Ureter (tissue), 1 donor: ENCODE measurements around the gene SUSD1. TPM values are rescaled to one million over a fixed set of nuclear protein-coding genes. Genes with fewer than 3 reads are reported as not detected.
"Not testable (repeated sequence)": the region's sequence is repeated elsewhere in the genome, so short reads cannot be mapped to it uniquely, and the experiment has no call there.

Source experiments
- DNase-seq: peaks from one replicate; pipeline ENCODE4 v3.0.0-alpha.2; 2020; ENCODE audit warnings: low spot score
- total RNA-seq: library from RNA; stranded (reverse); gene quantifications from one replicate; pipeline ENCODE4 v1.2.4, GENCODE V29; 2023
- donor health status: DM: yes; HTN: yes; CAD: no.

SUSD1 gene
- total RNA-seq, result 45.8 TPM

DNA sequence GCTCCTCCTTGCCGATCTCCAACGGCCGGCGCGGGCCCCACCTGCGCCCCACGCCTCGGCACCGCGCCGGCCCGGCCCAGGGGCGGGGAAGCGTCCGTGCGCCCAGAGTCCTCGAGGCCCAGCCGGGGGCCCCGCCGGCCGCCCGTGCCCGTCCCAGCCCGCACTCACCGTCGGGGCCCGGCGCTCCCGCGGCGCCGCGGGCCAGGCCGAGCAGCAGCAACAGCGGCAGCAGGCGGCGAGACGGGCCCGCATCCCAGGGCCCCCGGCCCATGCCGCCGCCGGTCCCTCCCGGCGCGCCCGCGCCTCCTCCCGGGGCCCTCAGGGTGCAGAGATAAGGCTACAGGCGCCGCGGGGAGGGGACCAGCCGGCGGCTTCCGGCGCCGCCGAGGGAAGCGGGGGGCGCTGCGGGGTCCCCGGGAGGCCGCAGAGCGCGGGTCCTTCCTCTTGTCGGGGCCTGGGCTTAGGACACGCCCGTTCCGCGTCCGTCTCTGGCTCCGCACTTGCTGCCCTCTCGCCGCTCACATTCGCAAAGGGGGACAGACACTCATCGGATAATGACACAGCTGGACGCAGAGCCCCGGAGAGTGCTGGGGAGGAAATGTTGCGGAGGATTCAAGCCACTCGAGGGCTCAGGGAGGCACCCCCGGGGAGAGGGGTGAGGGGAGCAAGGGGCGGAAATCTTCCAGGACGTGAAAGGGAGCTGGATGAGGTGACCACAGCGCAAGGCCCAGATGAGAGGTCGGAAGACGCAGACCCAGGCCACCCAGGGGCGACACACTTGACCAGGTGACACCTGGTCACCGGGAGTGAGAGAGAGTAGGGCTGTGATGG, at the start of gene SUSD1:
Gene SUSD1, minus strand, starts transcription at position 333 of the 831 bp plus-strand sequence. Its CDS starts 62 bp downstream, at position 271.
- peak; percentile 57 for DNase-seq

DNA sequence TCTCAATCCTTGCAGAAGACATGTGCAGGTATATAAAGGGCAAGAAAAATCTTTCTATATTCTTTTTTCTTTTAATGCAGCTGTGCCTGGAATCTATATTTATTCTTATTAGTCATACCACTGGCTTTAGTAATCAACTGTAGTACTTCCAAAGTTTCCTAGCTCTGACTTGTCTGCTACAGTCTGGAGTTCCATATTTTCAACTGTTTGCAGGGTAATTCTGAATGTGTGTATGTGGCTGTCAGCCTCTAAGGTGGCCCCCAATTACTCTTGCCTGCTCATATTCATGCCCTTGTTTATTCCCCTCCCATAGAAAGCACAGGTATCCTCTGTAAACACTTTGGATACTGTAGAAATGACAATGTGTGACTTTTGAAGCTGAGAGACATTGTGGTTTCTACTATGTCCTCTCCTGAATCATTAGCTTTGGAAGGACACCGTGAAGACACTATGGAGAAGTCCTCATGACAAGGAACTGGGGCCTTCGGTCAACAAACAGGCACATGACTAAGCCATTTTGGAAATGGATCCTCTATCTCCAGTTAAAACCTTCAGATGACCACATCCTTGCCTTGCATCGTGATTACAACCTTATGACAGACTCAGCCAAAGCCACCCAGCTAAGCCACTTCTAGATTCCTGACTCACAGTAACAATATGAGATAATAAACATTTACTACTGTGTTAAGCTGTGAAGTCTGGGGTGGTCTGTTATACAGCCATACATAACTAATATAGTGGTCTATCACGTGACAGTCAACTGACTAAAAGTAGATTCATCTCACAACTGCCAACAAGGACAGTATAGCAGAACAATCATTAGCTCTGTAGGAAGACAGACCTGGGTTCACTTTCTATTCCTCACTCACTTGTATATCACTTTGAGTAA, 49.5 kb upstream of the SUSD1 start:
- no peak for DNase-seq

DNA sequence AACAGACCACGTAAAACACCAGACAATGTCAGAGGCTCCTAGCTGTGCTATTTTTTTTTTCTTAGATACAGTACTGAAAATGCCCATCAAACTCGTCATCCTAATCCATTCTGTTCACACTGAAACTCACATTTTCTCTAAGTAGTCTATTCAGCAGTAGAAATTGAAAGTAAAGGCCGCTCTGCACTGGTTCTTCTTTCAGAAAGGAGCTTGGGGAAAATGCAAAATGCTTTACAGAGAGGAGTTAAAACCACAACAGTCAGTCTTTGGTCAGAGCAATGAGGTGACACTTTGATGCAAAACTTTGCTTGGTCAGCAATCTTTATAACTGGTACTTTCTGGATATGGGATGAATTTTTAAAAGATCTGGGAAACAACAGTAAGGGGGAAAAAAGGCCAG, 43.8 kb upstream of the SUSD1 start:
- DNase-seq, result no peak

DNA sequence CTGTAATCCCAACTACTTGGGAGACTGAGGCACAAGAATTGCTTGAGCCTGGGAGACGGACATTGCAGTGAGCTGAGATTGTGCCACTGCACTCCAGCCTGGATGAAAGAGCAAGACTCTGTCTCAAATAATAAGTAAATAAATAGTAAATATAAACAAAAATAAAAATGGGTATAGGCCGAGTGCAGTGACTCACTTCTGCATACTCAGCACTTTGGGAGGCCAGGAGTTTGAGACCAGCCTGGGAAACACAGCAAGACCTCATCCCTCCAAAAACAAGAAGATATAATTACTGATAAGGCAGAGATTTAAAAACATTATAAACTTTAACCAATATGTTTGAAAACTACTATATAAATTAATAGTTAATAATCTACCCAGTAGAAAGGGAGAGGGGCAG, 37.8 kb upstream of the SUSD1 start:
- no peak for DNase-seq

DNA sequence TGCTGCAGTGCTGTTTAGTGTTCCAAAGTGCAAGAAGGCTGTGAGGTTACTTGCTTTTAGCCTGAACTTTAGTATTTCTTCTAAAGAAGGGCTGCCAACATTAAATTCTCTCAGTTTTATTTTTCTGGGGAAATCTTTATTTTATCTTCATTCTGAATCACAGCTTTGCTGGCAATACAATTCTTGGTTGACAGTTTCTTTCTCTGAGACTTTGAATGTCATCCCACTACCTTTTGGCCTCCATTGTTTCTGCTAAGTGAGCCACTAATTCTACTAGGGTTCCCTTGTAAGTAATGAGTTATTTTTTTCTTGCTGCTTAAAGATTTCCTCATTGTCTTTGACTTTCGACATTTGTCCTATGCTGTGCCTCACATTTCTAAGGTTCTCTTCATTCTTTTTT, 32.4 kb upstream of the SUSD1 start:
- DNase-seq, result no peak

DNA sequence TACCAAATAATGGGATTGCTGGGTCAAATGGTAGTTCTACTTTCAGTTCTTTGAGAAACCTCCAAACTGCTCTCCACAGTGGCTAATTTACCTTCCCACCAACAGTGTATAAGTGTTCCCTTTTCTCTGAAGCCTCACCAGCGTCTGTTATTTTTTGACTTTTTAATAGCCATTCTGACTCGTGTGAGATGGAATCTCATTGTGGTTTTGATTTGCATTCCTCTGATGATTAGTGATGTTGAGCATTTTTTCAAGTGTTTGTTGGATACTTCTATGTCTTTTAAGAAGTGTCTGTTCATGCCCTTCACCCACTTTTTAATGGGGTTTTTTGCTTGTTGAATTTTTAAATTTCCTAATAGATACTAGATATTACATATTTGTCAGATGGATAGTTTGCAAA, 28.4 kb upstream of the SUSD1 start:
- no peak for DNase-seq

DNA sequence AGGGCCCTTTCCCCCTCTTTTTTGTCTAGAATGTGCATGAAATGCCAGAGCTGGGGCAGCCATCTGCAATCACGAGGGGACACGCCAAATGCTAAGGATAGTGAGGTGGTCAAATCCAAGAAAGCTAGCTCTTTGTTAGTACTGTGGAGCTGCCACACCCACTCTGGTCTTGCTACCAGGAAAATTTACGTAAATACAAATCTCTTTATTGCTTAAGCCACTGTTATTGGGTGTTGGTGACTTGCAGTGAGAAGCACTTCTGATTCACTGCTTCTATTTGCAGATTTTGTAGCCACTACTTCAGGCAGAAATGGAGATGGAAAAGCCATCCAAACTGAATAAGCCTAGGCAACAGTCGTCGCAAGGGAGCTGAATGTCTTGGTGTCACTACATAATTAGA, 25.6 kb upstream of the SUSD1 start:
- no peak for DNase-seq

DNA sequence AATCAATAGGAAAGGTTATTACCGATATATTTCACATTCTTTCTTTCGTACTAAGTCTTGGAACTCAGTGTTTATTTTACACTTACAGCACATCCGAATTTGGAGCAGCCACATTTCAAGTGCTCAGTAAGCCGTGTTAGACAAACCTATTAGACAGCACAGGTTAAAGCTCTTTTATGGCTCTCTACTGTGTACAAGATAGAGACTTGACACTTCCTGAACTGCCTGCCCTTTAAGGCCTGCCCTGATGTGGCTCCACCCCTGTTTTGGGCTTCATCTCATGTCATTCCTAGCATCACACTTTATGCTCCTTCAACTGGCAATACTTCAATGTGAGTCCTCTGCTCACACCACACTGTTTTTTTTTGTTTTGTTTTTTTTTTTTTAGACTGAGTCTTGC, 23.5 kb upstream of the SUSD1 start:
- no peak for DNase-seq

DNA sequence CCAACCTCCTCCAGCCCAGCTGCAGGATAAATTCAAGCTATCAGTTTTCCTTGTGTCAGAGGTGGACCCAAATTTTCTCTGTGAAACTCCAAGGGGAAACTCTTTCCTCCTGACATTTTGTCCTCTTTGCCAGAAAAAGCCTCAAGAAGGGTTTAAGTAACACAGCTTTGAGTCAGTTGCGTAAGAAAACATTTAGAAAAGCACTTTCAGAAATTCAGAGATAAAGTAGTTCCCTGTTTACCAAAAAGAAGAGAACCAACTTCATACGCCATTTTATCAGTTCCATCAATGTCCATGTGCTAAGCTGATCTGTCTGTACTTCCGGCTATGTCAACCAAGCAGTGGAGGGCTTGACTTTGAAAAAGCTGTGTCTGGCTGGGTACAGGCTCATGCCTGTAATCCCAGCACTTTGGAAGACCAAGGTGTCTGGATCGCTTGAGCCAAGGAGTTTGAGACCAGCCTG, 19.9 kb upstream of the SUSD1 start:
- DNase-seq, result no peak

DNA sequence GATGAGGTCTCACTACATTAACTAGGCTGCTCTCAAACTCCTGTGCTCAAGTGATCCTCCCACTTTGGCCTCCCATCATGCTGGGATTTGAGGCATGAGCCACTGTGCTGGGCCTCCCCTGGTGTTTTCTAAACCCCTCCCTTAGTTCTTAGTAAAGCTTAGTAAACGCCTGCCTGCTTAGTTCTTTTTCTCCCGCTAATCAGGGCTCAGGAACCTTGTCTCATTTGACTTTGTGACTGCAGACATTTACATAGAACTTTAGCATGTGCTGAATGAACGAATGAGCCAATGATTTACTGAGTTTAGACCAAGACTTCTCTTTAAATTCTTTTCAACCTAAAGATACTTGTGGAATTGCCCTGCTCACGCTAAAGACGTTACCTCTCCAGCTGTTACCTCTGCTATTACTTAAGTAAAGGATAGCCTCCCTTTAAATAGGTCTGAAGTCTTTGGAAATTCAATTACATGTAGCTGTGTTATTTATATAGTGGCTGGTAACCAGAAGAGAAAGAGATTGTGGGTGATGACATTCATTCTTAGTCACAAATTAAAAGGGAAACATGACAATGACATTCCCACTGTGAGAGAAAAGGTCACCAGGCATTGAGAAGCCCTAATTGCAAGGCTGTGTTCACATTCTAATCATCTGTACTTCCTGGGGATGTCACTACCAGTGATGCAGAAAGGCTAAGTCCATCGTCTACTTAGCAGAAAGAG, 18.6 kb upstream of the SUSD1 start:
- no peak for DNase-seq

DNA sequence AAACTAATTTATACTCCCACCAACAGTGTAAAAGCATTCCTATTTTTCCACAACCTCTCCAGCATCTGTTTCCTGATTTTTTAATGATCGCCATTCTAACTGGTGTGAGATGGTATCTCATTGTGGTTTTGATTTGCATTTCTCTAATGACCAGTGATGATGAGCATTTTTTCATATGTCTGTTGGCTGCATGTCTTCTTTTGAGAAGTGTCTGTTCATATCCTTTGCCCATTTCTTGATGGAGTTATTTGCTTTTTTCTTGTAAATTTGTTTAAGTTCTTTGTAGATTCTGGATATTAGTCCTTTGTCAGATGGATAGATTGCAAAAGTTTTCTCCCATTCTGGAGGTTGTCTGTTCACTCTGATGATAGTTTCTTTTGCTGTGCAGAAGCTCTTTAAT, 15.2 kb upstream of the SUSD1 start:
- not testable (repeated sequence) for DNase-seq

DNA sequence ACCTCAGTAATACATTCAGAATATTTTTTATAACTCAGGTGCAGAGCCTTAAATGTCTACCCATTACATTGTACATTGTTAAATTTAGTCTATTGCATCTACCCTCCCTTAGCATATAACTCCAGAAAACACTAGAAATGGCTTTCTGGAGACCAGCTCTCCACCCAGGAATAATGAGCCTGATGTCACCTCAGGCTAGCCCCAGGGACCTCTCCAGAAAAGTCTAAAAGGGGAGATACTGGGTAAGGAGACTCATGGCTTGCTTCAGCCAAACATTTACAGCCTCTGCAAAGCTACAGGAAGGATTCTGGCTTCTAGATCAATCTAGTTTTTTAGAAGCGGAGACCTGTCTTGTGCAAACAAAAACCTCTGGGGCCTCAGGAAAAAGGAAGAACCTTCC, 13.8 kb upstream of the SUSD1 start:
- no peak for DNase-seq

DNA sequence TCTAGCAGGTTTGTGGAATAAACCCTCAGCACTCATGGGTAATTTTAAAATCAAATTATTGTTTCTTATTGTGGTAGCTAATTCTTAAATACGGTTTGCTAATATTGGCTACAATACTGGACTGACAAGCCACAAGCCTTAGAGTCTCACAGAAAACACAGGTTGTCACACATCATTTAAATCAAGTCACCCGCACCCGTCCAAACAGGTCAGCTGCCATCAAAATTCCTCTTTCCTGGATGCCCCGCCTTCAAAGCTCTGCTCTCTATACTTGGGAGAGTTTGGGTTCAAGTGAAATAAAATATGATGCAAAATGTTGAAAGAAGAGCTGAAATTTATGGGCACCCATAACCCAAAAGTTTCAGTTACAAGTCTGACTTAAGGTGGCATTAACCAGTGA, 12.3 kb upstream of the SUSD1 start:
- DNase-seq, result no peak

DNA sequence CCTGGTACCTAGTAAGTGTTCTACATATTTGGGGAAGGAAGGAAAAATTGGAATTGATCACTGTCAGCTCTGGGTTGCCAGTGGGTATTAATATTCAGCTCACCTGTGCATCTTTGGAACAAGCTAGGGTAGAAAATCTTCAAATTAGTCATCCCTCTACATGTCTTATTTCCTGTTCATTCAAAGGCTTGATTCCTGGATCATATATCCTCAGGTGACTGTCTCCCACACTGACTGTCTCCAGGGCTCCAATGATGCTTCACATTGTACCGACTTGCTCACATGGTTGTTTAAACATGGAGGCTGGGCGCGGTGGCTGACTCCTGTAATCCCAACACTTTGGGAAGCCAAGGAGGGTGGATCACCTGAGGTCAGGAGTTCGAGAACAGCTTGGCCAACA, 11.6 kb upstream of the SUSD1 start:
- no peak for DNase-seq

DNA sequence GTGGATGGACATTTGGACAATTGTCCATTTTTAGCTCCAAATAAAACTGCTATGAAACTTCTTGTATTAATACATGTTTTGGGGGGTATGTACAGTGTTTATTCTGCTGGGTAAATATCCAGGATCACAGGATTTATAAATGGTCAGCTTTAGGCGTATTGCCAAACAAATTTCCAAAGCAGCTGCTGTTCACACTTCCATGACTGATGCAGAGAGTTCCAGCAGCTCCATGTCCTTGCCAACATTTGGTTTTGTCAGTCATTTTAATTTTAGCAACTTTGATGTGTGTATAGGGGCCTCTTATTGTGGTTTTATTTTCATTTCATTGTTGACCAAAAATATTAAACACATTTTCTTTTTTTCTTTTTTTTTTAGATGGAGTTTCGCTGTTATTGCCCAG, 9.8 kb upstream of the SUSD1 start:
- DNase-seq, result no peak

DNA sequence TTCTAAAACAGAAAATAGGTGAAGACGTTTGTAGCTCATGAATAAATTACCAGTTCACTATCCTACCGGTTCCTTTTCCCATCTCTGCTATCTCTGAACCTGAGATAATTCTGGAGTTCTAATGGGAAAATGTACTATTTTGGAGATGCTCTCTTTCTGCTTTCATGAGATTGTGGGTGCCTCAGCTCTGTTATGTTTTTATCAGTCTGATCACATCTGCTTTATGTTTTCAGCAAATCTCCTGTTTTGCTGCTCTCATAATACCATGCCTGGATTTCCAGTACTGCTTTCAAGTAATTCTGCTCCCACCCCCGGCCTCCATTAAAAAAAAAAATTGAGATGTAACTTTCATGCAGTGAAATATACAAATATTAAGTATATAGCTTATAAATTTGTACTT, 9.1 kb upstream of the SUSD1 start:
- no peak for DNase-seq

DNA sequence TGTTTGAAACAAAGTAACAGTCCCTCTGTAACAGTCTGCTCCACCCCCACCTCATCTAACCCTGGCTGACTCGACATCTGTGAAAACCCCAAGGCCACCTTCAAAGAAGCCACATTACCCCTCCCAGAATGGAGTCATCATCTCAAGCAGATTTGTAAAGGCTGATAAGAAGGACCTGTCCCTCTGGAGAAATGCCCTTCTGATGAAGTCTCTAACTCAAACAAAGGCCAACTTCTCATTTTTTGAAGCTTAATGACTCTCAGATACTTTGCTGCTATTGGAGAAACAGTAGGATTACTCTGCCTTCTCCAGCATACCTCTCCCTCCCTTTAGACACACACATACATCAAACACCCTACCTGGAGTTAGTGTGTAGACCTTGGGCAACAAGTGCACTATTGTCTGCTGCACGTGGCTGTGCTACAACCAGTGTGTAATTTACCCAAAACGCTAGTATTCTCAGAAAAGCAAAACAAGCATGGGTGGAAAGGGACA, 5.3 kb upstream of the SUSD1 start:
- no peak for DNase-seq

DNA sequence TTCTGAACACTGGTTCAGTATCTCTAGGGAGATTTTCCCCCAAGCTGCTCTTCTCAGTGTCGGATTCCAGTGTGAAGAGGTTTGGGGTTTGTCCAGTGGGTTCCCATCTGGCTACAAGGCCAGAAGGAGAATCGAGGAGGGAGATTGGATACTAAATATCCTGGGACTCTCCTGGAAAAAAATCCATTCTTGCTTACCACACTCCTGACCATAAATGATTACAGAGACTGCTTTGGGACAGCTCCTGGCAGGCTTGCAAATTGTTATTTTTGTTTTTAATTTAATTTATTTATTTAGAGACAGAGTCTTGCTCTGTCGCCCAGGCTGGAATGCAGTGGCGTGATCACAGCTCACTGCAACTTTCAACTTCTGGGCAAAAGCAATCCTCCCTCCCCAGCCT, 4.7 kb upstream of the SUSD1 start:
- DNase-seq, result no peak

DNA sequence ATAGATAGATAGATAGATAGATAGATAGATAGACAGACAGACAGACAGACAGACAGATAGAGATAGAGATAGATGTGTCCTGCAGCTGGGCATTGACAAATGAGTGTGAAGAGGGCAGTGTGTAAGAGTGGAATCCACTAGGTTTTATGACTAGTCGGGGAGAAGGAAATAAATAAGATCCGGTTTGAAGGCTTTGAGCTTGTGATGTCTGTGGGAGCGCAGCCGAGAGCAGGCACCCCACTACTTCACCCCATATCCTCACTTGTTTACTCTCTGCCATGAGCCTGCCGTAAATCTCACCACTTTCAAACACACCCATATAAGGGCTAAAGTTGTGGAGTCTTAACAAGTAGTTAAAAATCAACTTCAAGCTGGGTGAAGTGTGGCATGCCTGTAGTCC, 1.4 kb upstream of the SUSD1 start:
- no peak for DNase-seq

DNA sequence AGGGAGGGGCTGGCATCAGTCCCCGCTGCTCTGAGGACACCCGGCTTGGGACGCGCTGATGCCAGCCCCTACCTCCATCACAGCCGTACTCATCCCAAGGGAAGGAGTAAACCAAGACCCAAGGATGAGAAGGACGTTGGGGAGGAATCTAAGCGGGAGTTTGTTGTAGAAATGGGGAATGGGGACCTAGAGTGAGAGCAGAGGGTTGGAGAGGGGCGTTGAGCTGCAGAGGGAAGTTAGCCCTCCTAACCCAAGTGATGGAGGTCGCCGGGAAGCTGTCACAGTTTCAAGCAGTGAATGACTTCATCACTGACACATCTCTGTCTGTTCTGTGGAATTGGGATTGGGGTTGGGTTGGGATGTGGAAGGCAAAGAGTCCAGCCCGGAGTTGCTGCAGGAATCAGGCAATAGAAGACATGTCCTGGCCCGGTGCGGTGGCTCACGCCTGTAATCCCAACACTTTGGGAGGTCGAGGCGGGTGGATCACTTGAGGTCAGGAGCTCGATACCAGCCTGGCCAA, 759 bp upstream of the SUSD1 start:
- DNase-seq, result no peak

DNA sequence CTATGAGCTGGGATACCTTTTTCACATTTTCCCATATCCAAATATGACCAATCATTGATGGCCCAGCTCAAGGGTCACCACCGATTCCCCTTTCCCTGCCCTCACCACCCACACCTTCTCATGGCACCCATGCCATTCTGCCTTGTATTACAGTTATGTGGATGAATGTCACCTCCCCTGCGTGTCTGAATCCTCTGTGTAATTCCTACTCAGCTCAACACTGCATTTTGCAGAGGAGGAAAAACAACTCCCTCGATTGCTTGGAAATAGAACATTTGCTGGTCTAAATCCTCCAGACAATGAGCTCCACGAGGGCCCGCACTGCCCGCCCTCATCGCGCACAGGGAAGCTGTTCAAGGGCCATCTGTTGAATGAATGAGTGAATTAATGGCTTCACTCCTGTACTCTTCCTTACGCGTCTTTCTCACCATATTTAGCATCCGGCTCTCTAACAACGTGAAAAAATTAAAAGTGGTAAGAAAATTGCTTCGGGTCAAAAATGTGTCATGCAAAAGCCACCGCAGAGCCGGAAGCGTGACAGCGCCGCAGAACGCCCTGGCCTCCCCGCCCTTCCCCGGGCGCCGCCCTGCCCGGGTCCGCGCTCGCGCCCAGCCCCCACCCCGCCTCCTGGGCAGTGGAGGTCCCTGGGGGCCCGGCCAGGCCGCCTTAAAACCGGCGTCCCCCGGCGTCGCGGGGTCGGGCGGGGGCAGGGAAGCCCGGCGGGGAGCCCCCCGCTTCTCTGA, 704 bp downstream of the SUSD1 start:
- DNase-seq, result peak; percentile 77
